Activated naive CD8-positive, alpha-beta T cell (primary cell): ENCODE results near the gene ZG16.
"Not testable (repeated sequence)": the region's sequence is repeated elsewhere in the genome, so short reads cannot be mapped to it uniquely, and the experiment has no call there.

Source experiments
- H3K27ac Mint-ChIP-seq: one replicate; pipeline ENCODE4 v1.8.0; 2021; ENCODE audit warnings: mixed read lengths
- H3K27me3 Mint-ChIP-seq: one replicate; pipeline ENCODE4 v1.8.0; 2021; ENCODE audit warnings: mixed read lengths
- H3K36me3 Mint-ChIP-seq: one replicate; pipeline ENCODE4 v1.8.0; 2021; ENCODE audit warnings: mixed read lengths
- H3K4me1 Mint-ChIP-seq: one replicate; pipeline ENCODE4 v1.8.0; 2021; ENCODE audit warnings: low read depth, mixed read lengths
- H3K4me3 Mint-ChIP-seq: one replicate; pipeline ENCODE4 v1.8.0; 2021; ENCODE audit warnings: mild to moderate bottlenecking, mixed read lengths
- H3K9me3 Mint-ChIP-seq: one replicate; pipeline ENCODE4 v1.8.0; 2021; ENCODE audit warnings: low read depth, mixed read lengths

Gene ZG16

GRCh38 chr16:29765167-29766032 lies 12.7 kb upstream of the ZG16 start:
- Mint-ChIP-seq H3K4me3 (no peak overlapping the region), H3K9me3 (no peaks in the 10 kb centered on the region), H3K4me1 (peaks cover 9% of the 10 kb centered on the region), H3K27me3 (no peaks in the 10 kb centered on the region), H3K27ac (no peak overlapping the region), H3K36me3 (no peaks in the 10 kb centered on the region)

DNA sequence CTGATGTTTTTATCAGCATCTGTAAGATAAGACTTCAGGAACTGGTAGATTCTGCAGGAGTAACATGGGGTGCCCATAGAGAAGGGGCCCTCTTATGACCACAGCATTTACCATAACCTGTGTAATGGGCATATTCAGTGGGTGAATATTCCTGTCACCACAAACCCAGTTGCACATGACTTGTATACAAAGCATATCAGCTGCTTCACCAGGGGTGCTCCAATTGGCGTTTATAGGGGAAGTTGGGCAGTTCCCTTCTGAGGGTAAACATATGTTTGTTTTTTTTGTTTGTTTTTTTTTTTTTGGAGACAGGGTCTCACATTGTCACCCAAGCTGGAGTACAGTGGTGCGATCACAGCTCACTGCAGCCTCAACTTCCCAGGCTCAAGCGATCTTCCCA lies 11.5 kb upstream of the ZG16 start:
- Mint-ChIP-seq H3K27me3 (no peaks in the 10 kb centered on the region), H3K9me3 (no peaks in the 10 kb centered on the region), H3K36me3 (no peaks in the 10 kb centered on the region)

GRCh38 chr16:29767062-29767461 lies 11.0 kb upstream of the ZG16 start:
- no peaks in the 10 kb centered on the region for H3K9me3 Mint-ChIP-seq
- no peaks in the 10 kb centered on the region for H3K27me3 Mint-ChIP-seq
- H3K4me1 Mint-ChIP-seq = peaks cover 6% of the 10 kb centered on the region
- no peak overlapping the region for H3K4me3 Mint-ChIP-seq
- no peaks in the 10 kb centered on the region for H3K36me3 Mint-ChIP-seq
- no peak overlapping the region for H3K27ac Mint-ChIP-seq

More for the DNA sequence above, 11.5 kb upstream of the ZG16 start:
- no peak overlapping the region for H3K4me3 Mint-ChIP-seq
- H3K27ac Mint-ChIP-seq = no peak overlapping the region
- H3K4me1 Mint-ChIP-seq = peaks cover 6% of the 10 kb centered on the region

DNA sequence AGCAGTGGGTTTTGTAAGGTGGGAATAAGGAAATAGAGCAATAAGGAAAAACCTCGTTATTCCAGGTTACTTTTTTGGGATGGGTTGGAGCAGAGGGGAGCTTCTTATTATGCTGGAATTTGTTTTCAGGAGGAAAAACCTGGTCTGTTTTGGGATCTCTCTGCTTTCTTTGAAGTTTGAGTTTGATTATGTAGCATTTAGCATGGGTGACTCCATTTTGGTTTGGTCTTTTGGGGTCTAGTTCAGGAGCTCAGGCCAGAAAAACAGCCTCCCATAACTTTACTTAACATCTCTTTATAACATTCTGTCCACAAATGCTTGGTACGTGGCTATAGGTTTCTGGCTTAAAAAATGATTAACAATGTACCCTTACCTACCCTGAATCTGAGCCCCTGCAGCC lies 8.5 kb upstream of the ZG16 start:
- H3K36me3 Mint-ChIP-seq = no peaks in the 10 kb centered on the region
- H3K4me3 Mint-ChIP-seq = no peak overlapping the region
- H3K27ac Mint-ChIP-seq = no peak overlapping the region

DNA sequence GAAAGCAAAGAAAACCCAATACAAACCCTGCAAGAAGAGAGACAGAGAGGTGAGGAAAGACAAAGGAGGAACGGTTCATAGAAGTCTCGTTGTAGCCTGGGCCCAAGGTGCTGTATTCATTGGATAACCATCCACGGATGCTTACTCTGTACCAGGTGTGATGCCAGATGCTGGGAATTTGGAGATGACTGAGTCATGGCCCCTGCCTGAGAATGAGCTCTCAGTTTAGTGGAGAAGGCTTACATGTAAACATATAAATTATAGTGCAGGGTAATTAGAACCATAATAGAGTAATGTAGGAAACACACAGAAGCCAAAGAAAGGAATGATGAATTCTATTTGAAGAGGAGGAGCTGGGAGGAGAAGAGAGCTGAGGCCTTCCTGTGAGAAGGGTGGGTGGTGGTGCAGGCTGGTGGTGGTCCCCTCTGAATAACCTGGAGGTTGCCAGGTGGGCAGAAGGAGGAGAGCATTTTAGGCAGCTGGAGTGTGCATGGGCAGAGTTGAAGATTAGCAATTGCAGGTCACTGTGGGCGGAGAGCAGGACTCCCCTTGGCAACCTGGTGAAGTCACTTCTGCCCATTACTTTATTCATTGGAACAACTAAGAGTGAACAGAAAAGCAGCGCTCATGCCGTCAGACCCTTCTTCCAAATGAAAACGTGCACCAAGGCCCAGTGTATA lies 7.7 kb upstream of the ZG16 start:
- Mint-ChIP-seq H3K9me3 (no peaks in the 10 kb centered on the region), H3K4me1 (peaks cover 10% of the 10 kb centered on the region), H3K4me3 (no peak overlapping the region), H3K36me3 (no peaks in the 10 kb centered on the region), H3K27ac (no peak overlapping the region), H3K27me3 (no peaks in the 10 kb centered on the region)

More for the DNA sequence above, 8.5 kb upstream of the ZG16 start:
- H3K4me1 Mint-ChIP-seq = peaks cover 8% of the 10 kb centered on the region
- H3K27me3 Mint-ChIP-seq = no peaks in the 10 kb centered on the region
- no peaks in the 10 kb centered on the region for H3K9me3 Mint-ChIP-seq

DNA sequence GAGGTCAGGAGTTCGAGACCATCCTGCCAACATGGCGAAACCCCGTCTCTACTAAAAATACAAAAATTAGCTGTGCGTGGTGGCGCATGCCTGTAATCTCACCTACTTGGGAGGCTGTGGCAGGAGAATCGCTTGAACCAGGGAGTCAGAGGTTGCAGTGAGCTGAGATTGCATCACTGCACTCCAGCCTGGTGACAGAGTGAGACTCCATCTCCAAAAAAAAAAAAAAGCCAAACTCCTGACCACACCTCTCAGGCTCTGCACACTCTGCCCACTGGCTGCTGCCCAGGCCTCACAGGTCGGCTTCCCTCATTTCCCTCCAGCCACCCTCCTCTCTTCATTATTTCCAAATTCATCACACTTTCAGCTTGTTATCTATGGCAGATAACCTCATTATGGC lies 5.7 kb upstream of the ZG16 start:
- not testable (repeated sequence) for H3K27ac Mint-ChIP-seq, H3K36me3 Mint-ChIP-seq, H3K4me1 Mint-ChIP-seq, H3K9me3 Mint-ChIP-seq, H3K4me3 Mint-ChIP-seq, H3K27me3 Mint-ChIP-seq

- Mint-ChIP-seq H3K4me3 (no peak overlapping the region), H3K27ac (no peak overlapping the region)
Measured at GRCh38 chr16:29774730-29775129, 3.3 kb upstream of the ZG16 start.

DNA sequence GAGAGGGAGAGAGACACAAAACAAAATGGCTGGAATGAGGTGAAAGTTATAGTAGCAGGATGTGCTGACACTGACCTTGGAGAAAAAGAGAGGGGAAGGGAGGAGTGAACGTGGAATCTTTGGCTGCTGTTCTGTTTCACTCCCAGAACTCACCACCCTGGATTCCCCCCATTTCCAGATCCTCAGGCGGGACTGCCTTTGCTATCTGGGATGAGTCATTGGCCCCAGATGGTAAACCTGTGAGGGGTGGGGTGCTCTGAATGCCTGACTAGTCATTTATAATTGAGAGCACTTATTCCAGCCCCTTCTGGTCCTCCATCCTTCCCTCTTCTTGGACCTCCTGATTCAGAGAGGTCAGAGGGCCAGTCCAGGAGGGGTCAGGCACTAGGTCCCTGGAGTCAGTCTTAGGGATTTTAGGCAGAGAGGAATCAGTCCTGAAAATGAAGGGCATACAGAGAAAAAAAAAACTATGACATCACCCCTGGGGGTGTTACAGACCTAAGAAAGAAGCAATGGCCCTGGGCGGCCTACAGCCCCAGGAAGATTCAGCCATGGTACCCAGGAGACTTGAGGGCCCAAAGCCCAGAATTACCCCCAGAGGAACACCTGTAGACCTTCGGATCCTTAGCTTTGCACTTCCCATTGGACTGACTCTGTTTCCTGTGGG lies 2.2 kb upstream of the ZG16 start:
- no peak overlapping the region for H3K27ac Mint-ChIP-seq
- H3K4me1 Mint-ChIP-seq = peaks cover 5% of the 10 kb centered on the region
- H3K4me3 Mint-ChIP-seq = no peak overlapping the region
- no peaks in the 10 kb centered on the region for H3K9me3 Mint-ChIP-seq
- peaks cover under 1% of the 10 kb centered on the region for H3K36me3 Mint-ChIP-seq
- no peaks in the 10 kb centered on the region for H3K27me3 Mint-ChIP-seq

More at GRCh38 chr16:29774730-29775129, 3.3 kb upstream of the ZG16 start:
- H3K36me3 Mint-ChIP-seq = no peaks in the 10 kb centered on the region
- H3K9me3 Mint-ChIP-seq = no peaks in the 10 kb centered on the region
- H3K27me3 Mint-ChIP-seq = no peaks in the 10 kb centered on the region
- peaks cover 8% of the 10 kb centered on the region for H3K4me1 Mint-ChIP-seq

DNA sequence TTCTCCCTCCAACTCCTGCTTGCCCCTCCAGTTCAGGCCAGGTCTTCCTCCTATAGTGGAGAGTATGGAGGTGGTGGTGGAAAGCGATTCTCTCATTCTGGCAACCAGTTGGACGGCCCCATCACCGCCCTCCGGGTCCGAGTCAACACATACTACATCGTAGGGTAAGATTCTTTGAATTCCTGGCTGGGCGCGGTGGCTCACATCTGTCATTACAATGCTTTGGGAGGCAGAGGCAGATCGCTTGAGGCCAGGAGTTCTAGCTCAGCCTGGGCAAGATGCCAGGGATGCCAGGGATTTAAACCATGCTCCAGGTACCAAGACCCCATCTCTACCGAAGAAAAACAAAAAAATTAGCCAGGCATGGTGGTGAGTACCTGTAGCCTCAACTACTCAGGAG lies 1.4 kb downstream of the ZG16 start:
- Mint-ChIP-seq H3K9me3 (no peaks in the 10 kb centered on the region), H3K4me1 (peaks cover 14% of the 10 kb centered on the region), H3K36me3 (peaks cover 4% of the 10 kb centered on the region), H3K27ac (no peak overlapping the region), H3K27me3 (no peaks in the 10 kb centered on the region), H3K4me3 (no peak overlapping the region)

DNA sequence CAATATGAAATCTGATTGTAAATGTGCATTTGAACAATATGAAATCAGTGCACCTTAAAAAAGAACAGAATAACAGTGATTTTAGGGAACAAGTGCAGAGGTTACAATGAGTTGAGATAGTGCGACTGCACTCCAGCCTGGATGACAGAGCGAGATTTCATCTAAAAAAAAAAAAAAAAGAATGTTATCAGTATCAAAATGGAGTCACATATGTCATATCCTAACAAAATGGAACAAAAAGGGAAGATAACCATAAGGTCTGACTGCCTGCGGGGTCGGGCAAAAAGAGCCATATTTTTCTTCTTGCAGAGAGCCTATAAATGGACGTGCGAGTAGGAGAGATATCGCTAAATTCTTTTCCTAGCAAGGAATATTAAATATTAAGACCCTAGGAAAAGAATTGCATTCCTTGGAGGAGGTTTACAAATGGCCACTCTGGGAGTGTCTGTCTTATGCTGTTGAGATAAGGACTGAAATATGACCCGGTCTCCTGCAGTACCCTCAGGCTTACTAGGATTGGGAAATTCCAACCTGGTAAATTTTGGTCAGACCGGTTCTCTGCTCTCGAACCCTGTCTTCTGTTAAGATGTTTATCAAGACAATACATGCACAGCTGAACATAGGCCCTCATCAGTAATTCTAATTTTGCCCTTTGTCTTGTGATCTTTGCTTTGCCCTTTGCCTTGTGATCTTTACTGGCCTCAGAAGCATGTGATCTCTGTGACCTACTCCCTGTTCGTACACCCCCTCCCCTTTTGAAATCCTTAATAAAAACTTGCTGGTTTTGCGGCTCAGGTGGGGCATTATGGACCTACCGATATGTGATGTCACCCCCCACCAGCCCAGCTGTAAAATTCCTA lies 5.3 kb downstream of the ZG16 start:
- not testable (repeated sequence) for H3K36me3 Mint-ChIP-seq, H3K27ac Mint-ChIP-seq, H3K4me3 Mint-ChIP-seq, H3K27me3 Mint-ChIP-seq, H3K9me3 Mint-ChIP-seq
- H3K4me1 Mint-ChIP-seq = peaks cover 23% of the 10 kb centered on the region

DNA sequence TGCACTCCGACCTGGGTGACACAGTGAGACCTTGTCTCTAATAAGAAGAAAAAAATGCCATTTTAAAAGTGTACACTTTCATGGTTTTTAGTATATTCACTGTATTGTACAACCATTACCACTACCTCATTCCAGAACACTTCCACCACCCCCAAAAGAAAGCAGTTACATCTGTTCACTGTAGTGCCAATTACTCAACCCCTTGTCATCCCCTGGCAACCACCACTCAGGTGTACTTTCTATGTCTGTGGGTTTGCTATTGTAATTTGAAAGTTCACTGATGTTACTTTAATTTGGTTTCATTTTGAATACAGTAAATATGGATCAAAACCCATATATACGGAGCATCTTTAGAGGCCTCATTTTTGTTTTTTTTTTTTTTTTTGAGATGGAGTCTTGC lies 6.1 kb downstream of the ZG16 start:
- Mint-ChIP-seq H3K27me3 (no peaks in the 10 kb centered on the region), H3K4me1 (peaks cover 25% of the 10 kb centered on the region), H3K9me3 (no peaks in the 10 kb centered on the region), H3K27ac (no peak overlapping the region), H3K36me3 (peaks cover 4% of the 10 kb centered on the region), H3K4me3 (no peak overlapping the region)

GRCh38 chr16:29784901-29785500 lies 6.9 kb downstream of the ZG16 start:
- Mint-ChIP-seq H3K36me3 (peaks cover 4% of the 10 kb centered on the region), H3K4me1 (peaks cover 28% of the 10 kb centered on the region), H3K9me3 (no peaks in the 10 kb centered on the region), H3K27me3 (no peaks in the 10 kb centered on the region), H3K4me3 (peak overlapping the region; percentile 63), H3K27ac (peak overlapping the region; percentile 54)

- not testable (repeated sequence) for H3K27me3 Mint-ChIP-seq, H3K27ac Mint-ChIP-seq, H3K4me3 Mint-ChIP-seq, H3K36me3 Mint-ChIP-seq, H3K9me3 Mint-ChIP-seq
- peaks cover 36% of the 10 kb centered on the region for H3K4me1 Mint-ChIP-seq
Measured at GRCh38 chr16:29787155-29787554, 9.1 kb downstream of the ZG16 start.

DNA sequence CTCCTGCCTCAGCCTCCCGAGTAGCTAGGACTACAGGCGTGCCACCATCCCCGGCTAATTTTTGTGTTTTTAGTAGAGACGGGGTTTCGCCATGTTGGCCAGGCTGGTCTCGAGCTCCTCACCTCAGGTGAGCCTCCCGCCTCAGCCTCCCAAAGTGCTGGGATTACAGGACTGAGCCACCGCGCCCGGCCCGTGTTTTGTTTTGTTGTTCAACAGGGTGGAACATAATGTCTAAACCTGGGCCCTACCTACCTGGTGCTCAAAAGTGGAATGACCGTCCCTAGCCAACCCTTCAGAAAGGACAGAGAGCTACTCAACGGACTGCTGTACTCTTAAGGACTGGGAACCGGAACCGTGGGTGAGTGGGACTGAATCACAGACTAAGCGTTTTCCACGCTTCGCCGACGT lies 11.7 kb downstream of the ZG16 start:
- peak overlapping the region; percentile 98 for H3K27ac Mint-ChIP-seq
- peak overlapping the region; percentile 98 for H3K4me3 Mint-ChIP-seq
- no peaks in the 10 kb centered on the region for H3K9me3 Mint-ChIP-seq
- peaks cover 11% of the 10 kb centered on the region for H3K36me3 Mint-ChIP-seq
- H3K4me1 Mint-ChIP-seq = peaks cover 42% of the 10 kb centered on the region
- no peaks in the 10 kb centered on the region for H3K27me3 Mint-ChIP-seq
